HepG2 (cell line): ENCODE results near the gene NPHP4. TPM values are rescaled to one million over a fixed set of nuclear protein-coding genes. Genes with fewer than 3 reads are reported as not detected.

Experiments
- CENPBD1 ChIP-seq: sonication (generic); formaldehyde crosslinking; IDR thresholded peaks from 2 replicates; pipeline ENCODE4 v1.8.0; 2022; ENCODE audit warnings: missing genetic modification reagents, low read depth, mild to moderate bottlenecking, borderline replicate concordance
- FOXO4 ChIP-seq: sonication (generic); formaldehyde crosslinking; conservative IDR thresholded peaks from 2 replicates; pipeline ENCODE4 v1.8.1; 2023; ENCODE audit warnings: missing genetic modification reagents
- FOXP1 ChIP-seq, 2 experiments: fragments of 450-650 bp in 1 of 2; IDR thresholded peaks; 2 replicates each; pipeline ENCODE4 v1.6.1; 2017 to 2018; ENCODE audit warnings: antibody characterized with exemption in 1 of 2
- GABPB1 ChIP-seq: IDR thresholded peaks from 2 replicates; pipeline ENCODE4 v1.6.1; 2016; ENCODE audit warnings: mild to moderate bottlenecking, missing genetic modification reagents, moderate library complexity, missing compliant biosample characterization
- GMEB1 ChIP-seq: sonication (generic); formaldehyde crosslinking; IDR thresholded peaks from 2 replicates; pipeline ENCODE4 v1.5.1; 2020; ENCODE audit warnings: missing genetic modification reagents, mild to moderate bottlenecking, borderline replicate concordance
- HIVEP1 ChIP-seq: sonication (generic); formaldehyde crosslinking; IDR thresholded peaks from 2 replicates; pipeline ENCODE4 v1.4.0; 2020; ENCODE audit warnings: mild to moderate bottlenecking, missing genetic modification reagents
- JUND ChIP-seq: sonication (generic); formaldehyde crosslinking; IDR thresholded peaks from 2 replicates; pipeline ENCODE4 v1.8.0; 2022; ENCODE audit warnings: mild to moderate bottlenecking, missing genetic modification reagents
- MATR3 ChIP-seq: sonication (generic); formaldehyde crosslinking; IDR thresholded peaks from 2 replicates; pipeline ENCODE4 v1.4.0; 2020; ENCODE audit warnings: missing genetic modification reagents
- NFE2L1 ChIP-seq: sonication (generic); formaldehyde crosslinking; IDR thresholded peaks from 2 replicates; pipeline ENCODE4 v1.4.0; 2020; ENCODE audit warnings: missing genetic modification reagents, mild to moderate bottlenecking, borderline replicate concordance
- PCBP2 ChIP-seq: fragments of 200-400 bp; formaldehyde crosslinking; optimal IDR thresholded peaks from 2 replicates; pipeline ENCODE3; 2018; ENCODE audit warnings: low read length, low read depth; ENCODE audit not compliant: poor library complexity, severe bottlenecking
- RFX1 ChIP-seq: fragments of 450-650 bp; IDR thresholded peaks from 2 replicates; pipeline ENCODE4 v1.6.1; 2017
- SRSF9 ChIP-seq: fragments of 200-400 bp; formaldehyde crosslinking; IDR thresholded peaks from 2 replicates; pipeline ENCODE4 v1.6.1; 2018; ENCODE audit warnings: borderline replicate concordance, mild to moderate bottlenecking, low read depth, low read length; ENCODE audit not compliant: insufficient read depth, poor library complexity, severe bottlenecking
- TCF7L2 ChIP-seq: IDR thresholded peaks from 2 replicates; pipeline ENCODE4 v1.6.1; 2011; ENCODE audit warnings: mild to moderate bottlenecking, low read depth, low read length, moderate library complexity
- U2AF1 ChIP-seq: fragments of 200-400 bp; formaldehyde crosslinking; optimal IDR thresholded peaks from 2 replicates; pipeline ENCODE3; 2017; ENCODE audit warnings: mild to moderate bottlenecking, low read depth, low read length
- ZFAT ChIP-seq: sonication (generic); formaldehyde crosslinking; conservative IDR thresholded peaks from 2 replicates; pipeline ENCODE4 v1.8.1; 2023; ENCODE audit warnings: missing genetic modification reagents, inconsistent platforms
- ZMAT3 ChIP-seq: sonication (generic); formaldehyde crosslinking; conservative IDR thresholded peaks from 2 replicates; pipeline ENCODE4 v1.7.0; 2021; ENCODE audit warnings: missing genetic modification reagents
- ZNF235 ChIP-seq: sonication (generic); formaldehyde crosslinking; IDR thresholded peaks from 2 replicates; pipeline ENCODE4 v1.8.1; 2023; ENCODE audit warnings: mild to moderate bottlenecking, missing genetic modification reagents, borderline replicate concordance
- ZNF326 ChIP-seq: sonication (generic); formaldehyde crosslinking; IDR thresholded peaks from 2 replicates; pipeline ENCODE4 v1.4.0; 2020; ENCODE audit warnings: missing genetic modification reagents, borderline replicate concordance
- ZNF615 ChIP-seq: sonication (generic); formaldehyde crosslinking; IDR thresholded peaks from 2 replicates; pipeline ENCODE4 v1.5.0; 2020; ENCODE audit warnings: mild to moderate bottlenecking, missing genetic modification reagents, borderline replicate concordance
- polyA plus RNA-seq, 8 experiments: library from polyadenylated mRNA; depleted of rRNA in 3 of 8; stranded (reverse) in 7 of 8; unstranded in 1 of 8; fragments of >200 nt; fragmentation: Illumina TruSeq in 4 of 8; extraction: Trizol in 4 of 8; gene quantifications; 2 replicates each; pipeline versions ENCODE4 v1.2.1 to v1.2.3, GENCODE V29; 2011 to 2016; ENCODE audit warnings: low read depth in 4 of 8, missing spikeins in 1 of 8, mixed read lengths in 1 of 8; ENCODE audit not compliant: insufficient read depth in 1 of 8
- total RNA-seq, 5 experiments: library from RNA; depleted of rRNA; stranded (reverse); fragments of >200 nt; fragmentation: Illumina TruSeq; extraction: Trizol; gene quantifications; 2 replicates each; pipeline ENCODE4 v1.2.3, GENCODE V29; 2016; ENCODE audit warnings: low read depth in 1 of 5
- TF ChIP-seq, protein P1 (sequence below): sonication (generic); formaldehyde crosslinking; IDR thresholded peaks from 2 replicates; pipeline ENCODE4 v1.4.0; 2020; ENCODE audit warnings: missing genetic modification reagents
- TF ChIP-seq, protein P2 (sequence below): sonication (generic); formaldehyde crosslinking; IDR thresholded peaks from 2 replicates; pipeline ENCODE4 v1.5.0; 2020; ENCODE audit warnings: missing genetic modification reagents, mild to moderate bottlenecking, borderline replicate concordance
- TF ChIP-seq, protein P3 (sequence below): sonication (generic); formaldehyde crosslinking; conservative IDR thresholded peaks from 2 replicates; pipeline ENCODE4 v1.8.0; 2022; ENCODE audit warnings: mild to moderate bottlenecking, moderate library complexity, missing genetic modification reagents

The NPHP4 gene
- total and polyA plus RNA-seq, 2 of the 13 experiments (the other 11 are each of a cell fraction or from before 2014, with no cell fraction given), result 4.4 to 6.8 TPM

- TF ChIP-seq ZNF235 (no peak), SRSF9 (no peak), MATR3 (CRISPR knock-in tag) (no peak), FOXO4 (CRISPR knock-in tag) (no peak), NFE2L1 (CRISPR knock-in tag) (no peak), HIVEP1 (CRISPR knock-in tag) (no peak), U2AF1 (no peak), ZMAT3 (CRISPR knock-in tag) (no peak), JUND (no peak), RFX1 (no peak), GMEB1 (CRISPR knock-in tag) (no peak), PCBP2 (no peak), ZFAT (no peak), ZNF615 (CRISPR knock-in tag) (no peak), GABPB1 (CRISPR knock-in tag) (0 out of 2 replicates have a peak, but pooled peaks have one; percentile 10), TCF7L2 (no peak), ZNF326 (no peak), CENPBD1 (CRISPR knock-in tag) (no peak), FOXP1 (IDR thresholded peaks at IDR 0.05) (peak; percentile 54; the same call in 1 of the 2 replicates), FOXP1 (CRISPR knock-in tag; IDR thresholded peaks at IDR 0.05) (peak; percentile 93)
- TF ChIP-seq, protein P1, sequence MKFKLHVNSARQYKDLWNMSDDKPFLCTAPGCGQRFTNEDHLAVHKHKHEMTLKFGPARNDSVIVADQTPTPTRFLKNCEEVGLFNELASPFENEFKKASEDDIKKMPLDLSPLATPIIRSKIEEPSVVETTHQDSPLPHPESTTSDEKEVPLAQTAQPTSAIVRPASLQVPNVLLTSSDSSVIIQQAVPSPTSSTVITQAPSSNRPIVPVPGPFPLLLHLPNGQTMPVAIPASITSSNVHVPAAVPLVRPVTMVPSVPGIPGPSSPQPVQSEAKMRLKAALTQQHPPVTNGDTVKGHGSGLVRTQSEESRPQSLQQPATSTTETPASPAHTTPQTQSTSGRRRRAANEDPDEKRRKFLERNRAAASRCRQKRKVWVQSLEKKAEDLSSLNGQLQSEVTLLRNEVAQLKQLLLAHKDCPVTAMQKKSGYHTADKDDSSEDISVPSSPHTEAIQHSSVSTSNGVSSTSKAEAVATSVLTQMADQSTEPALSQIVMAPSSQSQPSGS (CRISPR knock-in tag), result no peak
- TF ChIP-seq, protein P2, sequence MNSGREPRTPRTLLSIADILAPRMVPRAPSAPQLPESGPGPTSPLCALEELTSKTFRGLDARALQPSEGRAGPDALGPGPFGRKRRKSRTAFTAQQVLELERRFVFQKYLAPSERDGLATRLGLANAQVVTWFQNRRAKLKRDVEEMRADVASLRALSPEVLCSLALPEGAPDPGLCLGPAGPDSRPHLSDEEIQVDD (CRISPR knock-in tag), result no peak
- TF ChIP-seq, protein P3, sequence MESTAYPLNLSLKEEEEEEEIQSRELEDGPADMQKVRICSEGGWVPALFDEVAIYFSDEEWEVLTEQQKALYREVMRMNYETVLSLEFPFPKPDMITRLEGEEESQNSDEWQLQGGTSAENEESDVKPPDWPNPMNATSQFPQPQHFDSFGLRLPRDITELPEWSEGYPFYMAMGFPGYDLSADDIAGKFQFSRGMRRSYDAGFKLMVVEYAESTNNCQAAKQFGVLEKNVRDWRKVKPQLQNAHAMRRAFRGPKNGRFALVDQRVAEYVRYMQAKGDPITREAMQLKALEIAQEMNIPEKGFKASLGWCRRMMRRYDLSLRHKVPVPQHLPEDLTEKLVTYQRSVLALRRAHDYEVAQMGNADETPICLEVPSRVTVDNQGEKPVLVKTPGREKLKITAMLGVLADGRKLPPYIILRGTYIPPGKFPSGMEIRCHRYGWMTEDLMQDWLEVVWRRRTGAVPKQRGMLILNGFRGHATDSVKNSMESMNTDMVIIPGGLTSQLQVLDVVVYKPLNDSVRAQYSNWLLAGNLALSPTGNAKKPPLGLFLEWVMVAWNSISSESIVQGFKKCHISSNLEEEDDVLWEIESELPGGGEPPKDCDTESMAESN (CRISPR knock-in tag), result no peak
These were observed 36.7 kb downstream of the NPHP4 start (continued) for GRCh38 chr1:5955479-5955977.
